H1 (cell line): ENCODE results near the gene CWC27. TPM values are rescaled to one million over a fixed set of nuclear protein-coding genes. Genes with fewer than 3 reads are reported as not detected.

ENCODE experiments used
- CTCF ChIA-PET: fragments of 300-600 bp; sonication (Branson Sonifier 250); formaldehyde crosslinking; loops from one replicate; lab custom pipeline; 2021; ENCODE audit not compliant: partially characterized antibody; lab: Charles Lee
- POLR2A ChIA-PET: fragments of 300-600 bp; sonication (Branson Sonifier 250); formaldehyde crosslinking; loops from one replicate; lab custom pipeline; 2021; ENCODE audit warnings: inconsistent platforms; ENCODE audit not compliant: partially characterized antibody; lab: Charles Lee
- DNase-seq, 2 experiments: peaks; one replicate each; pipeline versions ENCODE4 v3.0.0 to v3.0.0-alpha.2; 2010 to 2022; ENCODE audit warnings: low spot score in 2 of 2, low read depth in 1 of 2, mixed read lengths in 1 of 2
- FAIRE-seq: peaks from 2 replicates; lab custom pipeline; 2011; peaks lifted over from hg19 to GRCh38; lab: Jason Lieb, UNC
- H2AFZ ChIP-seq: 2 replicates; pipeline ENCODE4 v1.8.1; 2012; ENCODE audit warnings: low read length, inconsistent platforms
- H2AK5ac ChIP-seq: 2 replicates; pipeline ENCODE4 v1.6.1; 2013; ENCODE audit warnings: low read depth, low read length
- H2BK120ac ChIP-seq: replicated peaks from 2 replicates; pipeline ENCODE3; 2013; ENCODE audit warnings: low read depth, low read length, inconsistent platforms
- H2BK12ac ChIP-seq: 2 replicates; pipeline ENCODE4 v1.6.1; 2013; ENCODE audit warnings: low read depth, low read length
- H2BK15ac ChIP-seq: 2 replicates; pipeline ENCODE4 v1.6.1; 2013; ENCODE audit warnings: low read length
- H2BK20ac ChIP-seq: 2 replicates; pipeline ENCODE4 v1.6.1; 2013; ENCODE audit warnings: low read length
- H2BK5ac ChIP-seq: 2 replicates; pipeline ENCODE4 v1.6.1; 2013; ENCODE audit warnings: low read depth, low read length
- H3K14ac ChIP-seq: 2 replicates; pipeline ENCODE4 v1.6.1; 2013; ENCODE audit warnings: inconsistent platforms; ENCODE audit not compliant: insufficient read length
- H3K18ac ChIP-seq: 2 replicates; pipeline ENCODE4 v1.6.1; 2013; ENCODE audit warnings: low read length; ENCODE audit errors: extremely low read depth
- H3K23ac ChIP-seq: 2 replicates; pipeline ENCODE4 v1.6.1; 2013; ENCODE audit warnings: inconsistent platforms; ENCODE audit not compliant: insufficient read length
- H3K23me2 ChIP-seq: 2 replicates; pipeline ENCODE4 v1.6.1; 2013; ENCODE audit warnings: low read depth, low read length
- H3K27ac ChIP-seq: 2 replicates; pipeline ENCODE4 v1.6.1; 2011; ENCODE audit warnings: low read depth, low read length, inconsistent platforms
- H3K27me3 ChIP-seq, 4 experiments: replicated peaks in 1 of 4; 1 replicate in 1 of 4; 2 replicates in 3 of 4; pipeline versions ENCODE4 v1.6.1 to v1.8.1; 2011 to 2013; ENCODE audit warnings: low read length in 3 of 4, mild to moderate bottlenecking in 3 of 4, inconsistent platforms in 2 of 4, mixed read lengths in 2 of 4, moderate library complexity in 1 of 4; ENCODE audit not compliant: control insufficient read depth in 3 of 4, insufficient read depth in 3 of 4; ENCODE audit errors: extremely low read depth in 1 of 4
- H3K36me3 ChIP-seq, 4 experiments: 2 replicates each; pipeline versions ENCODE4 v1.6.1 to v1.8.1; 2011 to 2013; ENCODE audit warnings: mild to moderate bottlenecking in 4 of 4, low read length in 3 of 4, moderate library complexity in 2 of 4, control low read depth in 1 of 4, inconsistent platforms in 1 of 4; ENCODE audit not compliant: insufficient read depth in 4 of 4, control insufficient read depth in 2 of 4
- H3K4ac ChIP-seq: replicated peaks from 2 replicates; pipeline ENCODE3; 2013; ENCODE audit warnings: low read length, low read depth, mixed read lengths, inconsistent platforms; ENCODE audit not compliant: insufficient read length
- H3K4me1 ChIP-seq, 4 experiments: replicated peaks in 1 of 4; 1 replicate in 1 of 4; 2 replicates in 3 of 4; pipeline versions ENCODE4 v1.6.1 to v1.8.1; 2011 to 2013; ENCODE audit warnings: low read length in 3 of 4, inconsistent platforms in 2 of 4, mixed read lengths in 1 of 4; ENCODE audit not compliant: insufficient read depth in 4 of 4, control insufficient read depth in 3 of 4
- H3K4me2 ChIP-seq, 2 experiments: 2 replicates each; pipeline versions ENCODE4 v1.6.1 to v1.8.1; 2011 to 2013; ENCODE audit warnings: low read depth in 2 of 2, low read length in 2 of 2, control low read depth in 1 of 2, inconsistent platforms in 1 of 2, mild to moderate bottlenecking in 1 of 2; ENCODE audit not compliant: insufficient read depth in 1 of 2
- H3K4me3 ChIP-seq, 4 experiments: fragments of 200-600, 300-600 bp in 1 of 4; sonication (generic), shearing (Covaris generic), sonication (Bioruptor Twin) in 1 of 4; 2 replicates each; pipeline versions ENCODE4 v1.5.1 to v1.8.1; 2011 to 2016; ENCODE audit warnings: low read length in 4 of 4, low read depth in 3 of 4, control low read depth in 2 of 4, inconsistent platforms in 2 of 4, mild to moderate bottlenecking in 2 of 4, mixed read lengths in 1 of 4, moderate library complexity in 1 of 4; ENCODE audit not compliant: insufficient read depth in 2 of 4; ENCODE audit errors: extremely low read depth in 1 of 4
- H3K56ac ChIP-seq: replicated peaks from 2 replicates; pipeline ENCODE3; 2013; ENCODE audit warnings: low read depth, mild to moderate bottlenecking, mixed read lengths, low read length, inconsistent platforms; ENCODE audit not compliant: insufficient read length
- H3K79me1 ChIP-seq: 2 replicates; pipeline ENCODE4 v1.6.1; 2013; ENCODE audit warnings: low read depth, low read length, control low read depth
- H3K79me2 ChIP-seq, 2 experiments: 2 replicates each; pipeline versions ENCODE4 v1.6.1 to v1.8.1; 2012 to 2013; ENCODE audit warnings: low read length in 2 of 2, mild to moderate bottlenecking in 2 of 2, inconsistent platforms in 1 of 2; ENCODE audit not compliant: insufficient read depth in 2 of 2, control insufficient read depth in 1 of 2
- H3K9ac ChIP-seq, 4 experiments: replicated peaks in 1 of 4; 1 replicate in 1 of 4; 2 replicates in 3 of 4; pipeline versions ENCODE4 v1.6.1 to v1.8.1; 2011 to 2013; ENCODE audit warnings: low read depth in 3 of 4, low read length in 3 of 4, control low read depth in 2 of 4, mild to moderate bottlenecking in 2 of 4, moderate library complexity in 2 of 4, inconsistent platforms in 1 of 4; ENCODE audit errors: extremely low read depth in 1 of 4
- H3K9me3 ChIP-seq, 2 experiments: 2 replicates each; pipeline versions ENCODE4 v1.6.1 to v1.8.1; 2012 to 2013; ENCODE audit warnings: mild to moderate bottlenecking in 2 of 2, moderate library complexity in 2 of 2, control low read depth in 1 of 2, inconsistent platforms in 1 of 2, low read depth in 1 of 2, low read length in 1 of 2, mixed read lengths in 1 of 2; ENCODE audit not compliant: insufficient read depth in 2 of 2
- H4K20me1 ChIP-seq, 2 experiments: replicated peaks in 1 of 2; 2 replicates each; pipeline versions ENCODE3 to v1.8.1; 2011 to 2013; ENCODE audit warnings: inconsistent platforms in 2 of 2, low read length in 2 of 2, mild to moderate bottlenecking in 1 of 2; ENCODE audit not compliant: insufficient read depth in 2 of 2, control insufficient read depth in 1 of 2
- H4K5ac ChIP-seq: 2 replicates; pipeline ENCODE4 v1.6.1; 2013; ENCODE audit warnings: low read length, low read depth, mixed read lengths, inconsistent platforms; ENCODE audit not compliant: insufficient read length
- H4K8ac ChIP-seq: 2 replicates; pipeline ENCODE4 v1.8.0; 2013; ENCODE audit warnings: mild to moderate bottlenecking, moderate library complexity, low read length, inconsistent platforms; ENCODE audit not compliant: insufficient read depth; ENCODE audit errors: extremely low read depth
- H4K91ac ChIP-seq: replicated peaks from 2 replicates; pipeline ENCODE3; 2013; ENCODE audit warnings: low read length, mixed read lengths, inconsistent platforms; ENCODE audit not compliant: insufficient read length
- BACH1 ChIP-seq: IDR thresholded peaks from 2 replicates; pipeline ENCODE4 v1.6.1; 2012; ENCODE audit warnings: low read length, improper control_type of control experiment
- BCL11A ChIP-seq, 2 experiments: IDR thresholded peaks; one replicate each; pipeline ENCODE4 v1.6.1; 2011; ENCODE audit warnings: low read depth in 2 of 2, low read length in 2 of 2, mild to moderate bottlenecking in 2 of 2
- BRCA1 ChIP-seq: IDR thresholded peaks from 2 replicates; pipeline ENCODE4 v1.6.1; 2012; ENCODE audit warnings: low read depth, low read length, improper control_type of control experiment
- CBX8 ChIP-seq: fragments of 300-800, 300-1000 bp; sonication (generic); IDR thresholded peaks from 2 replicates; pipeline ENCODE4 v1.7.1; 2016; ENCODE audit warnings: low read depth, low read length, borderline replicate concordance
- CHD1 ChIP-seq: IDR thresholded peaks from 2 replicates; pipeline ENCODE4 v1.6.1; 2012; ENCODE audit warnings: low read depth, low read length, improper control_type of control experiment
- GABPA ChIP-seq: IDR thresholded peaks from 2 replicates; pipeline ENCODE4 v1.6.1; 2011; ENCODE audit warnings: mild to moderate bottlenecking, low read length, moderate library complexity, borderline replicate concordance; ENCODE audit not compliant: insufficient read depth
- HDAC2 ChIP-seq, 2 experiments: fragments of 300-600 bp in 1 of 2; sonication (generic) in 1 of 2; IDR thresholded peaks; 2 replicates each; pipeline ENCODE4 v1.6.1; 2011 to 2012; ENCODE audit warnings: low read depth in 2 of 2, low read length in 2 of 2, mild to moderate bottlenecking in 2 of 2, moderate library complexity in 2 of 2, borderline replicate concordance in 1 of 2, inconsistent platforms in 1 of 2
- HDAC6 ChIP-seq: IDR thresholded peaks from one replicate; pipeline ENCODE4 v1.7.1; 2012; ENCODE audit warnings: low read depth, mild to moderate bottlenecking, inconsistent platforms, low read length, moderate library complexity
- KDM4A ChIP-seq: IDR thresholded peaks from one replicate; pipeline ENCODE4 v1.7.1; 2012; ENCODE audit warnings: low read depth, mild to moderate bottlenecking, moderate library complexity, low read length, inconsistent platforms; ENCODE audit not compliant: severe bottlenecking
- MAFK ChIP-seq: IDR thresholded peaks from 2 replicates; pipeline ENCODE4 v1.6.1; 2012; ENCODE audit warnings: low read depth, mild to moderate bottlenecking, improper control_type of control experiment, low read length
- POLR2AphosphoS5 ChIP-seq: IDR thresholded peaks from 2 replicates; pipeline ENCODE4 v1.6.1; 2011; ENCODE audit warnings: low read depth, low read length
- RXRA ChIP-seq: IDR thresholded peaks from 2 replicates; pipeline ENCODE4 v1.6.1; 2011; ENCODE audit warnings: low read depth, mild to moderate bottlenecking, low read length, moderate library complexity; ENCODE audit not compliant: insufficient read depth
- TBP ChIP-seq: IDR thresholded peaks from 2 replicates; pipeline ENCODE4 v1.6.1; 2011; ENCODE audit warnings: low read depth, low read length, improper control_type of control experiment
- ZNF274 ChIP-seq: IDR thresholded peaks from 2 replicates; pipeline ENCODE4 v1.7.0; 2012; ENCODE audit warnings: low read length, borderline replicate concordance; ENCODE audit errors: extremely low read depth
- WGBS, 2 experiments: shearing (Covaris generic) in 1 of 2; methylation state at CpG; one replicate each; pipeline versions ENCODE4 v1.1.6 to v1.1.7; 2013 to 2015; ENCODE audit warnings: low lambda C conversion rate in 2 of 2, mixed read lengths in 2 of 2, inconsistent platforms in 1 of 2, low coverage in 1 of 2, missing lambda C conversion rate in 1 of 2; ENCODE audit not compliant: insufficient replicate concordance in 2 of 2, insufficient coverage in 1 of 2, insufficient read length in 1 of 2; ENCODE audit errors: extremely low coverage in 1 of 2, missing lambda C conversion rate in 1 of 2; 5-methylcytosine and 5-hydroxymethylcytosine counted together
- polyA plus RNA-seq, 7 experiments: library from polyadenylated mRNA; depleted of rRNA in 3 of 7; stranded (reverse) in 5 of 7; unstranded in 2 of 7; fragments of >200 nt in 5 of 7; fragments of 200-250 nt in 2 of 7; gene quantifications; 1 replicate in 5 of 7; 2 replicates in 1 of 7; 4 replicates in 1 of 7; pipeline versions ENCODE4 v1.2.1 to v1.2.3, GENCODE V29; 2011 to 2013; ENCODE audit warnings: missing spikeins in 2 of 7, mixed read lengths in 2 of 7
- total RNA-seq: library from RNA; stranded (reverse); fragmentation: NEBNext Ultra II Directional; extraction: Animal tissue kit (Norgen Biotek cat#: 25700); gene quantifications from 2 replicates; pipeline ENCODE4 v1.2.1, GENCODE V29; 2021

The CWC27 gene
- total and polyA plus RNA-seq, 2 of the 8 experiments (the other 6 are each of a cell fraction or from before 2014, with no cell fraction given) = 24.9 to 43.4 TPM

DNA sequence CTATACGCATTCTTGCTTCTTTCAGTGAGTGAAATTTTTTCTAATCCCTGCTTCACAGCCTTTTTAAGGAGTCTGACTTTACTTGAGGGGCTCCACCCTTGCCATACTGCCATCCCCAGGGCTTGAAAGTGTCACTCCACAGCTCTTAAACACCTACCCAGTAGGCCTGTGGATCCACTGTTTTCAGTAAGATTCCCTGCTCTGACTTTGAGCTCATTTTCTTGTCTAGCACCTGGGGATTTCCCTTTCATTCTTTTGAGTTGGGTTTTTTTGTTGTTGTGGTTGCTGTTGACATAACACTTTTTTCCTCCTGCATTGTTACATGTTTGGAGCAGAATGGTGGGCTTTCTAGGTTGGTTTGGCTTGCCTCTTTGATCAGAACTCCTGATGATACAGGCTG lies 23.8 kb upstream of the CWC27 start:
- WGBS, 2 experiments = 76% methylated on average over 1 of the region's 1 CpG; no CpG with 5 or more reads in 1 of the 2 experiments
- no peak for TF ChIP-seq HDAC2 (IDR thresholded peaks at IDR 0.05; ENCODE audit: borderline replicate concordance in 1 of 2, low read depth in 2 of 2, low read length in 2 of 2)
- no peak for TF ChIP-seq MAFK
- no peak for TF ChIP-seq ZNF274
- TF ChIP-seq BRCA1 = no peak
- TF ChIP-seq TBP = no peak
- TF ChIP-seq KDM4A = no peak
- no peak for TF ChIP-seq GABPA
- TF ChIP-seq HDAC6 = no peak
- no peak for TF ChIP-seq RXRA
- no peak for TF ChIP-seq POLR2AphosphoS5
- TF ChIP-seq BCL11A (IDR thresholded peaks at IDR 0.05; ENCODE audit: low read depth in 2 of 2, low read length in 2 of 2) = no peak
- no peak for TF ChIP-seq BACH1
- no peak for TF ChIP-seq CBX8
- no peak for TF ChIP-seq CHD1

More for the DNA sequence above, 23.8 kb upstream of the CWC27 start:
- Histone ChIP-seq H3K36me3 (peaks cover 0 to 10% (median 1%) of the 10 kb centered on the region in 4 experiments; a peak in 3 of 8 replicates), H4K5ac (no peak overlapping the region), H3K4ac (no peak overlapping the region), H3K56ac (no peak overlapping the region), H3K9me3 (no peaks in the 10 kb centered on the region), H2BK12ac (no peak overlapping the region), H4K20me1 (peaks cover 0 to 2% of the 10 kb centered on the region in 2 experiments), H3K4me2 (no peak overlapping the region), H3K79me1 (peaks cover 3% of the 10 kb centered on the region; the same call in 1 of the 2 replicates), H4K8ac (no peak overlapping the region), H3K23me2 (no peaks in the 10 kb centered on the region), H4K91ac (no peak overlapping the region), H3K18ac (no peak overlapping the region), H2AK5ac (0 out of 2 replicates have a peak overlapping the region, but pooled peaks have one; percentile 28), H2BK20ac (no peak overlapping the region), H3K27me3 (no peaks in the 10 kb centered on the region), H3K79me2 (peaks cover 0 to 6% of the 10 kb centered on the region in 2 experiments; a peak in 1 of 4 replicates), H2BK5ac (no peak overlapping the region), H3K4me3 (no peak overlapping the region), H3K14ac (no peak overlapping the region), H3K4me1 (peaks cover 0 to 2% (median 0%) of the 10 kb centered on the region in 4 experiments; a peak in 2 of 7 replicates), H2AFZ (no peak overlapping the region), H2BK120ac (no peak overlapping the region), H3K27ac (no peak overlapping the region), H2BK15ac (no peak overlapping the region), H3K23ac (no peak overlapping the region), H3K9ac (no peak overlapping the region)
- POLR2A ChIA-PET = interaction anchor here (1.2 kb wide), 1 partner anchor 30 kb away, joined by 3 read pairs; no protein-coding TSS in a partner anchor
- FAIRE-seq = peak; percentile 32
- CTCF ChIA-PET = interaction anchor here (0.6 to 1.2 kb wide), 3 partner anchors 9 to 103 kb away, joined by 3 to 6 read pairs (median 4); no protein-coding TSS in a partner anchor
- DNase-seq = no peak
